Aorta (tissue), 5 donors: ENCODE data around the gene TMOD3. TPM values are rescaled to one million over a fixed set of nuclear protein-coding genes. Genes with fewer than 3 reads are reported as not detected.

Experiments
- ATAC-seq: fragments of 200-7000 bp; cut with Tn5 transposase; one replicate; pipeline ENCODE4 v1.9.1; 2022; ENCODE audit warnings: moderate library complexity; ENCODE audit not compliant: low FRiP score
- DNase-seq, 2 donors: peaks; one replicate each; pipeline ENCODE4 v3.0.0-alpha.2; 2020
- H3K27ac ChIP-seq, 2 donors: one replicate each; pipeline ENCODE4 v1.5.1; 2013; ENCODE audit warnings: low read length in 2 of 2, mild to moderate bottlenecking in 2 of 2, moderate library complexity in 2 of 2, control low read depth in 1 of 2, inconsistent platforms in 1 of 2, low read depth in 1 of 2
- H3K27me3 ChIP-seq, 2 donors: one replicate each; pipeline ENCODE4 v1.6.1; 2013; ENCODE audit warnings: control low read depth in 1 of 2, low read length in 1 of 2, mild to moderate bottlenecking in 1 of 2, moderate library complexity in 1 of 2; ENCODE audit not compliant: insufficient read depth in 2 of 2, control insufficient read depth in 1 of 2
- H3K36me3 ChIP-seq, 2 donors: one replicate each; pipeline ENCODE4 v1.6.1; 2013; ENCODE audit warnings: control low read depth in 1 of 2, low read length in 1 of 2, mild to moderate bottlenecking in 1 of 2; ENCODE audit not compliant: insufficient read depth in 2 of 2, control insufficient read depth in 1 of 2
- H3K4me1 ChIP-seq, 2 donors: one replicate each; pipeline ENCODE4 v1.6.1; 2013; ENCODE audit warnings: low read length in 2 of 2, control low read depth in 1 of 2, mild to moderate bottlenecking in 1 of 2, moderate library complexity in 1 of 2; ENCODE audit not compliant: insufficient read depth in 2 of 2, control insufficient read depth in 1 of 2
- H3K4me3 ChIP-seq, 2 donors: one replicate each; pipeline ENCODE4 v1.5.1; 2013; ENCODE audit warnings: low read length in 2 of 2, control low read depth in 1 of 2, mild to moderate bottlenecking in 1 of 2
- H3K9me3 ChIP-seq: one replicate; pipeline ENCODE4 v1.6.1; 2013; ENCODE audit warnings: mild to moderate bottlenecking, low read length; ENCODE audit not compliant: control insufficient read depth
- WGBS, 2 donors: extraction: QIAGEN DNeasy Blood & Tissue Kit; methylation state at CpG; one replicate each; pipeline ENCODE4 v1.1.7; 2013; 5-methylcytosine and 5-hydroxymethylcytosine counted together
- intact Hi-C, 2 donors: fragments of 100-400 bp; cut with DNase I; formaldehyde crosslinking; loops; one replicate each; pipeline versions ENCODE4 v1.14.2 to v1.15.0; 2022
- polyA plus RNA-seq, 2 donors: library from polyadenylated mRNA; stranded (reverse); fragments of 200-250 nt; gene quantifications; one replicate each; pipeline ENCODE4 v1.2.3, GENCODE V29; 2013
- total RNA-seq, 2 donors: library from RNA; stranded (reverse); fragmentation: NEBNext Ultra II Directional; extraction: Animal tissue kit (Norgen Biotek cat#: 25700); gene quantifications; one replicate each; pipeline ENCODE4 v1.2.1, GENCODE V29; 2021
- donor health status: healthy with polysubstance abuse.
- donor health status: Bipolar disorder and iron deficiency.
- donor health status: DM: no; HTN: no; CAD: no.
- donor health status: DM: no; HTN: no; CAD: no.
- donor health status: DM: yes; HTN: yes; CAD: no.

TMOD3 gene
- total and polyA plus RNA-seq, 4 donors: 11.0 to 57.3 (median 29.7) TPM

GRCh38 chr15:51955504-51955903, 126.1 kb downstream of the TMOD3 start:
- no peaks in the 10 kb centered on the region for H3K4me1 ChIP-seq
- WGBS, 2 donors: 92 to 97% methylated on average over 3 of the region's 3 CpGs
- H3K36me3 ChIP-seq: peaks cover 4 to 8% of the 10 kb centered on the region in 2 donors
- ATAC-seq: no peak
- no peak overlapping the region for H3K4me3 ChIP-seq
- intact Hi-C loops: loop anchor here in 1 of 2 donors (10.0 kb wide), 1 partner anchor 179 kb away; no protein-coding TSS in a partner anchor
- H3K9me3 ChIP-seq: no peaks in the 10 kb centered on the region
- DNase-seq: no peak
- no peaks in the 10 kb centered on the region for H3K27me3 ChIP-seq
- no peak overlapping the region for H3K27ac ChIP-seq

Other genes with a start within 250 kb of the TMOD3 start
- 10 to 100 TPM; 23.3 to 52.5 TPM for gene DMXL2, start 206.9 kb upstream of the TMOD3 start, total RNA-seq
- 10 to 100 TPM in 1 of 2 donors, 1 to 10 TPM in 1; 7.1 to 15.5 TPM for gene DMXL2, start 206.9 kb upstream of the TMOD3 start, polyA plus RNA-seq
- not detected for gene SCG3, start 148.2 kb upstream of the TMOD3 start, total RNA-seq
- gene SCG3, start 148.2 kb upstream of the TMOD3 start, polyA plus RNA-seq: under 1 TPM in 1 of 2 donors, not detected in 1; 0.15 TPM
- 10 to 100 TPM; 10.5 to 12.2 TPM for gene LYSMD2, start 92.0 kb upstream of the TMOD3 start, total RNA-seq
- gene LYSMD2, start 92.0 kb upstream of the TMOD3 start, polyA plus RNA-seq: 10 to 100 TPM in 1 of 2 donors, 1 to 10 TPM in 1; 9.7 to 14.3 TPM
- 10 to 100 TPM; 17.8 to 33.1 TPM for gene TMOD2, start 78.1 kb upstream of the TMOD3 start, total RNA-seq
- gene TMOD2, start 78.1 kb upstream of the TMOD3 start, polyA plus RNA-seq: 1 to 10 TPM; 2.3 to 5.8 TPM
- gene LEO1, start 142.1 kb downstream of the TMOD3 start, total RNA-seq: 1 to 10 TPM; 8.4 to 9.5 TPM
- gene LEO1, start 142.1 kb downstream of the TMOD3 start, polyA plus RNA-seq: 10 to 100 TPM in 1 of 2 donors, 1 to 10 TPM in 1; 7.4 to 10.3 TPM
- gene MAPK6, start 189.6 kb downstream of the TMOD3 start, total RNA-seq: 10 to 100 TPM; 23.4 to 27.1 TPM
- gene MAPK6, start 189.6 kb downstream of the TMOD3 start, polyA plus RNA-seq: 10 to 100 TPM in 1 of 2 donors, 1 to 10 TPM in 1; 5.6 to 10.4 TPM